Natural killer cell (primary cell): ENCODE measurements around the gene RBMS3. TPM values are rescaled to one million over a fixed set of nuclear protein-coding genes. Genes with fewer than 3 reads are reported as not detected.

Source experiments
- ATAC-seq, 3 donors: fragments of 150-1000 bp in 2 of 3; fragments of 200-7000 bp in 1 of 3; cut with Tn5 transposase; 1 replicate in 1 of 3; 2 replicates in 2 of 3; pipeline ENCODE4 v1.10.0; 2021; ENCODE audit warnings: mild to moderate bottlenecking in 2 of 3, moderate library complexity in 2 of 3
- DNase-seq, 2 donors: peaks; one replicate each; pipeline versions ENCODE4 v3.0.0 to v3.0.0-alpha.2; 2013 to 2021; ENCODE audit warnings: mixed read lengths in 1 of 2
- H3K27ac ChIP-seq: one replicate; pipeline ENCODE4 v1.5.1; 2013; ENCODE audit warnings: mild to moderate bottlenecking, low read length
- H3K27me3 ChIP-seq: one replicate; pipeline ENCODE4 v1.6.1; 2013; ENCODE audit warnings: low read length; ENCODE audit not compliant: control insufficient read depth, insufficient read depth
- H3K36me3 ChIP-seq: one replicate; pipeline ENCODE4 v1.6.1; 2013; ENCODE audit warnings: low read length; ENCODE audit not compliant: control insufficient read depth, insufficient read depth
- H3K4me1 ChIP-seq: one replicate; pipeline ENCODE4 v1.6.1; 2013; ENCODE audit warnings: low read length; ENCODE audit not compliant: control insufficient read depth, insufficient read depth
- H3K4me3 ChIP-seq: one replicate; pipeline ENCODE4 v1.5.1; 2013; ENCODE audit warnings: low read length
- H3K9me3 ChIP-seq: one replicate; pipeline ENCODE4 v1.6.1; 2013; ENCODE audit warnings: low read length; ENCODE audit not compliant: control insufficient read depth, insufficient read depth
- H3K27ac Mint-ChIP-seq, 2 donors: one replicate each; pipeline ENCODE4 v1.8.0; 2022; ENCODE audit warnings: mild to moderate bottlenecking in 2 of 2, mixed read lengths in 2 of 2, moderate library complexity in 1 of 2
- H3K27me3 Mint-ChIP-seq, 2 donors: one replicate each; pipeline ENCODE4 v1.8.0; 2022; ENCODE audit warnings: low read depth in 2 of 2, mixed read lengths in 2 of 2
- H3K36me3 Mint-ChIP-seq: one replicate; pipeline ENCODE4 v1.8.0; 2022; ENCODE audit warnings: mixed read lengths
- H3K4me1 Mint-ChIP-seq, 2 donors: one replicate each; pipeline ENCODE4 v1.8.0; 2022; ENCODE audit warnings: mixed read lengths in 2 of 2
- H3K4me3 Mint-ChIP-seq: one replicate; pipeline ENCODE4 v1.8.0; 2022; ENCODE audit warnings: mild to moderate bottlenecking, moderate library complexity, mixed read lengths
- H3K9me3 Mint-ChIP-seq, 2 donors: one replicate each; pipeline ENCODE4 v1.8.0; 2022; ENCODE audit warnings: mixed read lengths in 2 of 2
- WGBS: methylation state at CpG from one replicate; pipeline ENCODE4 v1.1.7; 2013; ENCODE audit warnings: missing lambda C conversion rate; ENCODE audit not compliant: insufficient coverage; 5-methylcytosine and 5-hydroxymethylcytosine counted together
- intact Hi-C: fragments of 100-400 bp; cut with micrococcal nuclease; formaldehyde crosslinking; loops from one replicate; pipeline ENCODE4 v1.14.2; 2022
- total RNA-seq, 4 donors: library from RNA; stranded (reverse); fragments of 120-200 nt in 1 of 4; gene quantifications; one replicate each; pipeline versions ENCODE4 v1.2.3 to v1.2.4, GENCODE V29; 2013 to 2022
- TF ChIP-seq, protein P1 (sequence below): fragments of 200-600 bp; IDR thresholded peaks from one replicate; pipeline ENCODE4 v1.8.0; 2022; ENCODE audit warnings: antibody characterized with exemption

The RBMS3 gene
- total RNA-seq, 3 donors from 2014 or later (not counting 1 experiment from before 2014, with no cell fraction given), result 0.16 TPM; not detected in 2

GRCh38 chr3:29271475-29271874 is 9.4 kb upstream of the RBMS3 start:
- H3K27ac ChIP-seq, result no peak overlapping the region

DNA sequence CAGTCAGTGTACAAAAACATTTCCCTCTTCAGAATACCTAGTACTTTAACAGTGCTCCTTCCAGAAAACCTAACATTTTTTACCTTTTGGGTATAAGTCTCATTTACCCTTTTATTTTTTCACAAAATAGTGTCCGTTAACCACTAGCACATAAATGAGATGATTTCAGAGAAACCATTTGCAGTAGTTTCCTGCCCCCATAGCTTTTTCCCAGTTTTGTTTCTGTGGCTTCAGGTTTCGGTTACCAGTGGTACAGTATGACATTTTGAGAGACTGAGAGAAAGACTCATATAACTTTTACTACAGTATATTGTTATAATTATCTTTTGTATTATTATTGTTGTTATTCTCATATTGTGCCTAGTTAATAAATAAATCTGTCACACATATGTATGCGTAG is 6.2 kb upstream of the RBMS3 start:
- H3K4me3 Mint-ChIP-seq, result no peak overlapping the region
- Histone ChIP-seq H3K4me1 (no peaks in the 10 kb centered on the region), H3K4me3 (no peak overlapping the region), H3K9me3 (no peaks in the 10 kb centered on the region), H3K27me3 (no peaks in the 10 kb centered on the region), H3K27ac (no peak overlapping the region), H3K36me3 (no peaks in the 10 kb centered on the region)
- DNase-seq (no peak), ATAC-seq (no peak)
- peaks cover 0 to 6% of the 10 kb centered on the region in 2 donors for H3K9me3 Mint-ChIP-seq
- no peaks in the 10 kb centered on the region for H3K36me3 Mint-ChIP-seq
- TF ChIP-seq, protein P1, sequence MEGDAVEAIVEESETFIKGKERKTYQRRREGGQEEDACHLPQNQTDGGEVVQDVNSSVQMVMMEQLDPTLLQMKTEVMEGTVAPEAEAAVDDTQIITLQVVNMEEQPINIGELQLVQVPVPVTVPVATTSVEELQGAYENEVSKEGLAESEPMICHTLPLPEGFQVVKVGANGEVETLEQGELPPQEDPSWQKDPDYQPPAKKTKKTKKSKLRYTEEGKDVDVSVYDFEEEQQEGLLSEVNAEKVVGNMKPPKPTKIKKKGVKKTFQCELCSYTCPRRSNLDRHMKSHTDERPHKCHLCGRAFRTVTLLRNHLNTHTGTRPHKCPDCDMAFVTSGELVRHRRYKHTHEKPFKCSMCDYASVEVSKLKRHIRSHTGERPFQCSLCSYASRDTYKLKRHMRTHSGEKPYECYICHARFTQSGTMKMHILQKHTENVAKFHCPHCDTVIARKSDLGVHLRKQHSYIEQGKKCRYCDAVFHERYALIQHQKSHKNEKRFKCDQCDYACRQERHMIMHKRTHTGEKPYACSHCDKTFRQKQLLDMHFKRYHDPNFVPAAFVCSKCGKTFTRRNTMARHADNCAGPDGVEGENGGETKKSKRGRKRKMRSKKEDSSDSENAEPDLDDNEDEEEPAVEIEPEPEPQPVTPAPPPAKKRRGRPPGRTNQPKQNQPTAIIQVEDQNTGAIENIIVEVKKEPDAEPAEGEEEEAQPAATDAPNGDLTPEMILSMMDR, result no peak
- H3K4me1 Mint-ChIP-seq, result no peaks in the 10 kb centered on the region
- no peaks in the 10 kb centered on the region for H3K27me3 Mint-ChIP-seq
- intact Hi-C loops, result no loop called here
- no peak overlapping the region for H3K27ac Mint-ChIP-seq
- WGBS, result 88% methylated on average over 1 of the region's 3 CpGs

More at GRCh38 chr3:29271475-29271874, 9.4 kb upstream of the RBMS3 start:
- Mint-ChIP-seq H3K4me3 (no peak overlapping the region), H3K9me3 (peaks cover 0 to 4% of the 10 kb centered on the region in 2 donors), H3K27me3 (no peaks in the 10 kb centered on the region), H3K36me3 (no peaks in the 10 kb centered on the region), H3K4me1 (no peaks in the 10 kb centered on the region), H3K27ac (no peak overlapping the region)
- intact Hi-C loops, result no loop called here
- TF ChIP-seq, protein P1, result no peak
- 83% methylated on average over 3 of the region's 3 CpGs for WGBS
- no peaks in the 10 kb centered on the region for H3K36me3 ChIP-seq
- ATAC-seq, result no peak
- no peaks in the 10 kb centered on the region for H3K9me3 ChIP-seq
- no peak overlapping the region for H3K4me3 ChIP-seq
- DNase-seq, result no peak
- H3K27me3 ChIP-seq, result no peaks in the 10 kb centered on the region
- H3K4me1 ChIP-seq, result no peaks in the 10 kb centered on the region

DNA sequence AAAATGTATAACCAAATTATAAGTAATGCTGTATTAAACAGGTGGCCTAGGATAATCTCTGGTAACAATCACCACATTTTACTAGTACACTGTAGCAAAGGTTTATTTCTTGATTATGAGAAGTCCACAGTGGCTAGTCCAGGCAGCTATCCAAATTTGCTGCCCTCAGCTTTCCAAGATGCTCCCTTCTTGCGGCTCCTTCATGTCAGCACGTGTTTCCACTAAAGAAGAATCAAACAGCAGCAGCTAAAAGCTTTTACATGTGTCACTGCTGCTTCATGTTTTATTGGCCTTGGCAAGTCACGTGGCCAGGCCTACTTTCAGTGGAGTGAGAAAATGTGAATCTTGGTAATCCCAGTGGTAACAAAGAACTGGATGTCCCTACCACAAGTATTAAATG is 5.6 kb upstream of the RBMS3 start:
- ATAC-seq (no peak), DNase-seq (no peak)
- WGBS, result 89% methylated on average over 3 of the region's 3 CpGs
- Histone ChIP-seq H3K4me1 (no peaks in the 10 kb centered on the region), H3K27ac (no peak overlapping the region), H3K36me3 (no peaks in the 10 kb centered on the region), H3K4me3 (no peak overlapping the region), H3K9me3 (no peaks in the 10 kb centered on the region), H3K27me3 (no peaks in the 10 kb centered on the region)
- Mint-ChIP-seq H3K4me3 (no peak overlapping the region), H3K4me1 (no peaks in the 10 kb centered on the region), H3K36me3 (no peaks in the 10 kb centered on the region), H3K27me3 (no peaks in the 10 kb centered on the region), H3K9me3 (peaks cover 0 to 6% of the 10 kb centered on the region in 2 donors), H3K27ac (no peak overlapping the region)
- intact Hi-C loops, result no loop called here
- TF ChIP-seq, protein P1, result no peak

- DNase-seq, result no peak
- no peak overlapping the region for H3K4me3 ChIP-seq
- H3K36me3 Mint-ChIP-seq, result no peaks in the 10 kb centered on the region
- H3K36me3 ChIP-seq, result no peaks in the 10 kb centered on the region
- H3K27me3 Mint-ChIP-seq, result peaks cover 8 to 13% of the 10 kb centered on the region in 2 donors
- TF ChIP-seq, protein P1, result no peak
- peaks cover 0 to 6% of the 10 kb centered on the region in 2 donors for H3K9me3 Mint-ChIP-seq
- H3K27me3 ChIP-seq, result no peaks in the 10 kb centered on the region
- ATAC-seq, result no peak
- no peak overlapping the region for H3K27ac ChIP-seq
- 94% methylated on average over 5 of the region's 6 CpGs for WGBS
- peaks cover 14 to 17% of the 10 kb centered on the region in 2 donors for H3K4me1 Mint-ChIP-seq
- intact Hi-C loops, result no loop called here
- H3K27ac Mint-ChIP-seq, result no peak overlapping the region
- no peak overlapping the region for H3K4me3 Mint-ChIP-seq
- peaks cover 7% of the 10 kb centered on the region for H3K4me1 ChIP-seq
- no peaks in the 10 kb centered on the region for H3K9me3 ChIP-seq
Observed at GRCh38 chr3:29277249-29277648, 3.6 kb upstream of the RBMS3 start.
